Measurements from ENCODE around the gene DAP.
"Not testable (repeated sequence)": the region's sequence is repeated elsewhere in the genome, so short reads cannot be mapped to it uniquely, and the experiment has no call there.

DAP gene

DNA sequence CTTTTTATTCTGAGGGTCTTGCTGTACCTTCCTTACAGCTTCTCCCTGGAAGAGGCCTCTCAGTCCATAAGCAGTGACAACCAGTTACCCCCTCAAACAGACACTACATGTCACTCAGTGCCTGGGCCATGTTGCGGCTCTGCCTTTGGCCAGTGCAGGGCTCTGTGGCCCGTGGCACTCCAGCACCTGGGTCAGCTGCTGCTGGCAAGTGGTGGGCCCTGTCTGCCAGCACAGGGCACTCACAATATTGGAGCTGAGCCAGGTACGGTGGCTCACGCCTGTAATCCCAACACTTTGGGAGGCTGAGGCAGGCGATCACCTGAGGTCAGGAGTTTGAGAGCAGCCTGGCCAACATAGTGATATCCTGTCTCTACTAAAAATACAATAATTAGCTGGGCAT lies 24.2 kb downstream of the DAP start:
- no peak overlapping the region for H3K4me3 ChIP-seq
- peak overlapping the region in 2 of 21 experiments; percentile 5 to 13 for H3K27ac ChIP-seq

DNA sequence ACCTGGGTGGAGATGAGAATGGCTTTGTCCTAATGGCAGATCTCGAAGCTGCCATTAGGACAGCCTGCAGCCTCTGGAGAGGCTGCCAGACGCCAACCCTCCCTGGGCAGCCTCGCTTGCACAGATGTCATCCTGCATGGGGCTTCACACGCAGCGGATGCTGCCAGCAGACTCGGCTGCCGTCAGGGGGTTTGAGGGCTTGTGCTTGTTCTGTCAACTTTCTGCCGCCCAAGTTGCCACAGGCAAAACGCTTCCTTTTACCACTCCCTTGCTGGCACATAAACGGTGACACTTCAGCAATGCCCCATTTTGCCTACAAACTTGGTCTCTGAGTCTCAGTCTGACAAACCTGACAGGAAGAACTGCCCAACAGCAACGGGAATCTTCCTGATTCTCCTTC lies 24.7 kb downstream of the DAP start:
- H3K27ac ChIP-seq: no peak overlapping the region
- no peak overlapping the region for H3K4me3 ChIP-seq

DNA sequence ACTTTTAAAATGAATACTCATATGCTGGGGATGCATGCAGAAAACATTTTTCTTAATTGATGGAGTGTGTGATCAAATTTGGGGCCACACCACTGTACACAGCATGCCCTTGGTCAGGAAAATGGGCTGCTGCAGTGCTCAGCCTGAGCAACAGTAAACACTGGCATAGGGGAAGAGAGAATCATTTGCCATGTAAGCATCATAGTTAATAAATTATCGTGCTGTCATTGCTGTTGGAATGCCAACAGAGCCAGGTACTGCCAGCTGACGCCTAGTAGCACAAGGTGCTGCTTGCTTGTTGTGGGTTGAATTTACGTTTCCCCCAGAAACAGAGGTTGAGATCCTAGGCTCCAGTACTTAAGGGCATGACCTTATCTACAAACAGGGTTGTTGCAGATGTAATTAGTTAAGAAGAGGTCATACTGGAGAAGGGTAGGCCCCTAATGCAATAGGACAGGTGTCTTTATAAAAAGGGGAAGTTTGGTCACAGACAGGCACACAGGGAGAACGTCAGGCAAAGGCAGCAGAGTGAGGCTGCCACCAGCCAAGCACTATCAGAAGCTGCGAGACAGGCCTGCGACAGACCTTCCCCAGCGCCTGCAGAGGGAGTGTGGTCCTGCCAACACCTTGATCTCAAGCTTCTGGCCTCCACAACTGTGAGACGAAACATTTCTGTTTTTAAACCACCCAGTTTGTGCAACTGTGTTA lies 25.3 kb downstream of the DAP start:
- no peak overlapping the region for H3K27ac ChIP-seq

DNA sequence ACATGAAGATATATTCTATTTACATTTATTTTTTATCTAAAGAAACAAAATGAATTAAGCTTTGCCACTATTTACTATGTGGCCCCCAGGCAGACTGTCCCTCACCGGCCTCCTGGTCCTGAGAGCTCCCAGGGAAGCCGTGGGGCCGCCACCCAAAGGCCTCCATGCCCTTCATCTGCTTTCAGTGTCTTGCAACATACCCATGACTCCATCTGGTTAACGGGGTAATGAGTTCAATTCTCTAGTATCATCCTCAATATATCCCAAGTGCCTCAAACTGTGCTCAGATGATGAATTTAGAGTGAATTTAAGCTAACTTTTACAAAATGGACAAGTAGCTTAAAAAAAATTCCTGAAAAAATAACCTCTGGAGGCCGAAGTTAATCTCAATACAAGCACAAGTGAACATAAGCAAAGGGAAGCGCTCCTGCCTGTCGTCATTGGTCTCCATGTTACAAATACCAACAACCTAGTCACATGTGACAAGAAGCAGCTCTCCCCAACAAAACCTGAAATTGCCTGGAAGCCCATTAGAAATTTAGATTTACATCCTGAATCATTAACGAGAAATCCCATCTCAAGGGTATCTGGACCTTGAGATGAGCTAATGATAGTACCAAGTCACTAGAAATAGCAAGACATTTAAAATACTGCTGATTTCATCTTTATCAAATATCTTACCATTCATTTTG lies 26.1 kb downstream of the DAP start:
- H3K27ac ChIP-seq: no peak overlapping the region
- H3K4me3 ChIP-seq: no peak overlapping the region

More for the DNA sequence above, 25.3 kb downstream of the DAP start:
- H3K4me3 ChIP-seq: no peak overlapping the region

DNA sequence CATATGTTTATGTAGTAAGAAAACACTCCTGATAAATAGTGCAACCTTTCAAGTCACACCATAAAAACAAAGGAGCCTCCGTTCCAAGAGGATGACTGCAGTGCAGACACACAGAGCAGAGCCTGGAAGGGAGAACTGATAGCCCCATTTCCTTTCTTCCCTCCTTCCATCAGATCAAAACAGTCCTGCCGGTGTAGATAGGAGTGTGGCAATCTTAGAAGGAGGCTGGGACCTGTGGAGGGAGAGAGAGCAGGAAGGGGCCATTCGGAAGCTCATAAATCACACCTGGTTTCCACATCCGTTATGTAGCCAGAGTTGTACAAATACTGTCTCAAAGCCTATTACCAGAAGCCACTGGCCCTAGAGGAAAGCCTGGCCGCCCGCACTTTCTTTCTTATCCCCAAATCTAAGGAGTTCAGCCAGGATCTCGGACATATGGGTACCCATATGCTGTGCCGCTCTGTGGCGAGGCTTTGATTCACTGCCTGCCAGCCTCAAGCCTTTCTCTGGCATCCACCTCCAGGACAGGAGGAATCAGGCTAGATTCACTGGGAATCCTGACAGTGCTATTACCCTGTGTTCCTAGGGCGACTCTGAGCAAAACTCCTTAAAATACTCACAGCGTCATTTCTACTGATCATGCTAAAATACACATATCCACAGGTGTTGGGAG lies 26.9 kb downstream of the DAP start:
- H3K4me3 ChIP-seq: no peak overlapping the region
- H3K27ac ChIP-seq: no peak overlapping the region

DNA sequence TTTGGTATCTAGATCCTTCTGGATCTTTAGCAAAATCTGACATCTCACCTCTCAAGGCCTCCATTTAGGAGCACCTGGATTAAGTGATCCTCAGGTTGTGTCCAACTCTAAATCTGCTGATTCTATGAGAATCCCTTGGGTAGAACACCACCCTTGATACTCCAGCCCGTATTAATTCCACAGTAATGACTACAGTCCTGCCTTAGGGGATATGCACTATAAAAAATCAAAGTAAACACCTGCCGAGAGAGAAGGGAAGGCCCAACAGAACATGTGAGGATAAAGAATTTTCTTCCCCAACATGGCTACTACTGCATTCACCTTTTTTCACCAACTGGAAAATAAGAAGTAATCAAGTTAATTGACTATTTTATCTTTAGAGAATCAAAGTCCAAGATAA lies 27.6 kb downstream of the DAP start:
- Histone ChIP-seq H3K27ac (no peak overlapping the region), H3K4me3 (no peak overlapping the region)

DNA sequence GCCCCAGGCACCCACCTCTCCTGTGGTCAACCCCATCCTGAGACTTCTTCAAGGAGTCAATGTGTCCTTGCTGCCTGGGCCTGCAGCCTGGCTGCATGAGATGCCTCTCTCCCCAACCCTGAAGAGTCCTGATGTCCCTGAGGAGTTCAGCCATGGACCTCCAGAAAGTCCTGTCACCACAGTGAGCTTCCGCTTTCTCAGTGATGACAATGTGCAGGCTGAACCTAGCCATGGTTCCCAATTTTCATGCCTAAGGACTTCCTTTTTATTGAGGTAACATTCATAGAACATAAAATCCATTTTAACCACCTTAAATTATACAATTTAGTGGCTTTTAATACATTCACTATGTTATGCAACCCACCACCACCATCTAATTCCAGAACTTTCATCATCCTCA lies 29.1 kb downstream of the DAP start:
- H3K4me3 ChIP-seq: no peak overlapping the region
- H3K27ac ChIP-seq: no peak overlapping the region

DNA sequence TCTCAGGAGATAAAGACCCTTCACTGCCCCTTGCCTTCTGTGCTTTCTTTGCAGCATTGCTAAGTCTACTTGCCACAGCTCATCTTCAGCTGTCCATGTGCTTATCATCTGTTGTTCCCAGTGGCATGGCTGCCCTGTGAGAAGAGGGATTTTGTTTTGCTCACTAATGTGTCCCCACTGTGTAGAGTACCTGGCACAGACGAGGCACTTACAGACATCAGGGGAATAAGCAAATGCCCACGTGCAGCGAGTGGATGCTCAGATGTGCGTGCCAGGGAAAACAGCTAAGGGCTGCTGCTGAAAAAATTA lies 31.0 kb downstream of the DAP start:
- Histone ChIP-seq H3K27ac (no peak overlapping the region), H3K4me3 (no peak overlapping the region)

DNA sequence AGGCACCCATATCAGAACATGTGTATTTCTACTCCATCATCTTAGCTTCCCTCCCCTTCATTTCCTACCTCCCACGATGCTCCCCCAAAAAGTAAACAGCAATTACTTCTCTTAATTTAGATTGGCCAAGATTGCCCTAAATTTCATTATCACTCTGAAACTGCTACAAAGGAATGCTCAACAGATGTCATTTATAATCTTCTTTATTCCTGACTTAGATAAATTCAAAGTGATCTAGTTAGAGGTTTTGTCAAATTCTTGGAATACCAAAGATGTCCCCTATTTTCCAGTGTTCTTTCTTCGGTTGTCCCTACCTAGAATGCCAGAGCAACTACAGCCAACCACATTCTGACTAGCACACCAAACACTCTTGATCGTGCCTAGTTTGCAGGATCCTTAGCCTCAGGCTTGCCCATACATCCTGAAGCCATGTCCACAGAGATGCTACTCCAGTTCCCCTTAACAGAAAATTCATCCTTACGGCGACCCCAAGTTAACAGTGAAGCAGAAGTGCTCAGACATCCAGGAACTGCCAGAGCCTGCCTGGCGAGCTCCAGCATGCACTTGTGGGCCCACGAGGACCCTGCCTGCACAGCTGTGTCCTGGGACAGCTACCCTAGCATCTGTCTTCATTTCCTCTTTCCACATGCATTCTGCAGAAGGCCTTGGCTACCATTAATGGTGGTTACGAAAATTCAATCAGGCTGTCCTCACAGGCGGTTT lies 31.6 kb downstream of the DAP start:
- H3K27ac ChIP-seq: no peak overlapping the region

DNA sequence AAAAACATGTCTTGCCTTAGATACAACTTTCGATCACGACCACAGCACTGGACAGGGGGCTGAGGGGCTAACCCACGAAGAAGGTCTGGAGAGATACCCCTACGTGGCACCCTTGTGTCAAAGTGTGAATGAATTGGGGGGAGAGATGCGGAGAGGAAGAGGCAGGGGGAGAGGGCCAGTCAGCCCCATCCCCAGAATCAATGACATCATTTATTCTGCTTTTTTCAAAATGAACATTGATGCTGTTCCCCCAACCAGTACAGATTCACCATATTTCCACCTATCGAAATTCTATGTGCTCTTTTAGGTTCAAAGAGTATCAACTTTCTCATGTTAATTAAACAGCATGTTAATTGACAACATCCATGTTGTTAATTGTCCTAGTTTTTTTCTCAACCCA lies 32.4 kb downstream of the DAP start:
- Histone ChIP-seq H3K4me3 (no peak overlapping the region), H3K27ac (no peak overlapping the region)

More for the DNA sequence above, 31.6 kb downstream of the DAP start:
- H3K4me3 ChIP-seq: no peak overlapping the region

DNA sequence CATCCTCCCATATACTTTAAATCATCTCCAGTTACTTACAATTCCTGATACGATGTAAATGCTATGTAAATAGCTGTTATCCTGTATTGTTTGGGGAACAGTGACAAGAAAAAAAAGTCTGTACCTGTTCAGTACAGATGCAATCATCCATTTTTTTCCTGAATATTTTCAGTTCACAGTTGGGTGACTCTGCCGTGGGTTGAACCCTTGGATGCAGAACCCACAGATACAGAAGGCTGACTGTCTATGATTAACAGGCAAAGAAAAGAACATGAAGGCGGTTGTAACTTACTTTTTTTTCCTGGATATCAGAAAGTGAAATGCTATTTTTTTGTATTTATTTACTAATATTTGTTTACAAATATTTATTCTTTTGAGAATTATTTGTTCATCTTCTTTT lies 33.2 kb downstream of the DAP start:
- Histone ChIP-seq H3K4me3 (no peak overlapping the region), H3K27ac (no peak overlapping the region)

DNA sequence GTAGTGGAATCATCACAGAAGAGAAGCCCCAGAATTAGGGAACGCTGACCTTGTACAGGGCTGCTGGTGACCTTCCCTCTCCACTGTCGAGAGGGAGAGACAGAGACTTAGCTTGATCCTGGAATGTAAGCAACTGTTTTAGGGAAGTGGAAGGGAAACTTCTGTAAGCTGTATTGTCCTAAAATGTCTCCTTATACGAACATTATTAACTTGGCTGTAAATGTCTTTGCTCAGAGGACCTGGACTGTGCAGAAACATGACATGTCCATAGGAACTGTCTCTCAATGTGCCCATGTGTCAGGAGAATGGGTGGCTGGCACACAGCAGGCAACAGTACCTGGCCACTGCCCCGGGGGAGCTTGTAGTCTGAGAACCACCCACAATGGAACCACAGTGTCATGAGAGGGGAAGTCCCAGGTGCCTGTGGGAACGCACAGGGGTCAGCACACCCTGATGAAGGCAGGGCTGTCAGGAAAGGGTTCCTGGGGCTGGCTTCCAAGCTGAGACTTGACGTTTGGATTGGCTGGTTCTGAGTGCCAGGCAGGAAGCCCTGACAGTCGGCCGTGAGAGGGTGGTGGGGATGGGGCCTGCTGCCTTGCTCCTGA lies 34.0 kb downstream of the DAP start:
- peak overlapping the region in 10 of 21 experiments; percentile 0 to 81 (median 36) for H3K27ac ChIP-seq
- no peak overlapping the region for H3K4me3 ChIP-seq

DNA sequence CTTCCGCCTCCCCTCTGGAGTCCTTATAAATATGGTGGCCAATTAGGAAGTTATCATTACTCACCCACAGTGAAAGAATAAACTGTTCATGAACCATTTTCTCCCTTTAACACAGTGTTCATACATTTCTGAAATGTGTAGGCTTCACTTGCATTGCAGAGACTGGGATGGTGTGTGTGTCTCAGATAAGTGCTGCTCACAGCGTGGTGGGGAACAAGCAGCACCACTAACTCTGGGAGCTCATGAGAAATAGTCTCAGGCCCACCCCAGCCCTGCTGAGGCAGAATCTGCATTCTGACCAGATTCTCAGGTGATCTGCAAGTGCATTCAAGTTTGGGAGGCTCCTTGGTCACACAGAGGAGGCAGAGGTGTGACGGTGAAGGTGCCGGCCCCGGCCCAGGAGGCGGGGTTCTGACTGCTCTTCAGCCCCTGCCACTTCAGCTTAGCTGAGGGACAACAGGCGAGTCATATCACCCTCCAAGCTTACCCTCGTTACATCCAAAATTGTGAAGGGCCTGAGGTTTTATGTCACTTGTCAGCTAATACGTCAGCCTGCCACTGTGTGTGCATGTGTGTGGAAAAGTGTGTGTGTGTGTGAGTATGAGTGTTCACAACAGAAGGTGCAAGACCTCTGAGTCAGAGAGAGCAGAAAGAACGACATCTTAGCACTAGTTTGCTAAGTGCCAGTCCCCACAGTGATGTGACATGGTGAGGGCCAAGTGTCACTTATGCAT lies 34.7 kb downstream of the DAP start:
- H3K4me3 ChIP-seq: no peak overlapping the region
- H3K27ac ChIP-seq: peak overlapping the region in 9 of 21 experiments; percentile 1 to 81 (median 40)

DNA sequence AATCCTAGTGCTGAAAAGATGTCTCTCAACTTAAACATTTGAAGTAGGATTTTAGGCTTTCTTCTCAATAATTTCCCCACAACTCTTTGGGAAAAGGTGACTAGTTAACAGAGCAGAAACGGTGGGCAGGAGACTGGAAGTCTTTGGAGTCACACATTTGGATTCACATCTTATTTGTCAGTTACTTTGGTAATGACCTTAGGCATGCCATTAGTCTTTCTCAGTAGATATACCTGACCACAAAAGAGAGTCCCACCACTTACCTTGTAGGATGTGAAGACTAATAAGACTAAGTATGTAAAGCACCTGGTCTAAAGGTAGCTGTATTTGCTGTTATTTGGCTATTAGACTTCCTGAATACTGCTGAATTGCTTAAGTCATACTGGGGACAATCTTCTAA lies 35.4 kb downstream of the DAP start:
- Histone ChIP-seq H3K4me3 (no peak overlapping the region), H3K27ac (peak overlapping the region in 16 of 21 experiments; percentile 13 to 81 (median 66))

DNA sequence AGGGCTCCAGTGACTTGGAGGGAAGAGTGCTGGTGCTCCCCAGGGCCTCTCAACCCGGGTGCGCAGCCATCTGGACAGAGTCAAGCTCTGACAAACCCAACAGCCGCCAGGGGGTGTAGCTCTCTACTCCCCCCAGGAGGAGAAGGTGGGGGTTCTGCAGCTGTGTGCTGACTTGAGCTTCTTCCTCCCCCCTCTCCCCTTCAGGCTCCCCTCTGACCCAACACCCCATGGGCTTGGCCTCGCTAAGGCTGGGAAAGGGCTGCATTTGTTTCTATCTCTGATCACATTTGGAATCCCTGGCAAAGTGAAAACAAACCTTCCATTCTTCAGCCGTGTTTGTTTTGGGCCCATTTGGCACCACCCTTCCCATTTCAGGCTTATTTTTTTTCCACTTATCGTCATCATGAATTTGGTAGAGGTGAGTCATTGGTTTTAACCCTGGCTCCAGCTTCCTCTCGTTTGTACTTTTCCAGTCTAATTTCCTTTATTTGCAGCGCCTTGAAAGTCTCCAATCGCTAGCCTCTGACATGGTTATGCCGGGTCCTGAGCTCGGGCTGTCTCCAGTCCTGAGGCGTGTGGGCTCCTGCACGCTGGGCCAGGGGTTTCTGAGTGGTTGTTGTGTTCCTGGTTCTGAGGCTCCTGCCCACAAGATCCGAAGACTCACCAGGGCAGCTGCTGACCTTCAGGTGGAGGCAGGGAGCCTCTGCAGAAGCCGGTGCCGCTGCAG lies 36.1 kb downstream of the DAP start:
- H3K27ac ChIP-seq: peak overlapping the region in 18 of 21 experiments; percentile 21 to 81 (median 66)
- no peak overlapping the region for H3K4me3 ChIP-seq

DNA sequence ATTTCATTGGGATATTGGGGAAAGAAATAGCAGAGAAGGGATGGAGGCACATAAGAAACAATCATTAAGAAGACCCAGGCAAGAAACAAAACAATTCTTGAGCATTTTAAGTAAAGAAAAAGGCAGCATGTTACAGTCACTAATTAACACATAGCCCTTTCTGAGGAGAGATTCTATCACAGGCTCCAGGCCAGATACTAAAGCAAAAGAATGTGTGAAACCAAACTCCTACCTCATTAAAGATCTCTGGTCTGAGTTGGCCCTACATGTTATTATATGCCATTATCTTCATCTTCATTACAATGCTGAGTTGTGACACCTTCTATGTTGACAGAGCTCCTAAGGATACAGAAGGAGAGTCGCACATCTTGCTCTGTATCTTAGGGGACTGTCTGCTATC lies 37.5 kb downstream of the DAP start:
- no peak overlapping the region for H3K4me3 ChIP-seq
- H3K27ac ChIP-seq: no peak overlapping the region

DNA sequence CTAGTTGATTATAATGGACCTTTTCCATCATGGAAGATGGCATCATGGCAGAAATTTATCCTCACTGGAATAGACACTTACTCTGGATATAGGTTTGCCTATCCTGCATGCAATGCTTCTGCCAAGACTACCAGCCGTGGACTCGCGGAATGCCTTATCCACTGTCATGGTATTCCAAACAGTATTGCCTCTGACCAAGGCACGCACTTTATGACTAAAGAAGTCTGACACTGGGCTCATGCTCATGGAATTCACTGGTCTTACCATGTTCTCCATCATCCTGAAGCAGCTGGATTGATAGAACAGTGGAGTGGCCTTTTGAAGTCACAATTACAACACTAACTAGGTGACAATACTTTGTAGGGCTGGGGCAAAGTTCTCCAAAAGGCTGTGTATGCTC lies 40.3 kb downstream of the DAP start:
- not testable (repeated sequence) for H3K27ac ChIP-seq, H3K4me3 ChIP-seq

DNA sequence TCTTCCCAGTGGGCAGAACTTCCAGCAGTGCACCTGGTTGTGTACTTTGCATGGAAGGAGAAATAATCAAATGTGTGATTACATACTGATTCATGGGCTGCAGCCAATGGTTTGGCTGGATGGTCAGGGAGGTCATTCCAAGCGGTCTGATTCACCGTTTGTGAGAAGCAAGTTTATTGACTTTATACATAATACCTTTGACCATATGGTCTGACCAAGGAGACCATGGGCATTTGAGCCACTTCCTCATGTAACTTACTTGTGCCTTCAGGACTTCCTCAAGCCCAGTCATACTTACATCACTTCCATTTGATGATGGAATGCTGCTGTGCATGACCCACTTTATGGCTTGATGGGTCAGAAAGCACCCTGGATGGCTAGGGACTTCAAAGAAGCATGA lies 41.1 kb downstream of the DAP start:
- no peak overlapping the region for H3K27ac ChIP-seq

DNA sequence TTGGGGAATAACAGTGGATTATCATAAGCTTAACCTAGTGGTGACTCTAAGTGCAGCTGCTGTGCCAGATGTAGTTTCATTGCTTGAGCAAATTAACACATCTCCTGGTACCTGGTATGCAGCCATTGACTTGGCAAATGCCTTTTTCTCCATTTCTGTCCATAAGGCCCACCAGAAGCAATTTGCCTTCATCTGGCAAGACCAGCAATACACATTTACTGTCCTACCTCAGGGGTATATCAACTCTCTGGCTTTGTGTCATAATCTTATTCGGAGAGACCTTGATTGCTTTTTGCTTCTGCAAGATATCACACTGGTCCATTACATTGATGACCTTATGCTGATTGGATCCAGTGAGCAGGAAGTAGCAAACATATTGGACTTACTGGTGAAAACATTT lies 42.4 kb downstream of the DAP start:
- H3K4me3 ChIP-seq, H3K27ac ChIP-seq: not testable (repeated sequence)

More for the DNA sequence above, 41.1 kb downstream of the DAP start:
- no peak overlapping the region for H3K4me3 ChIP-seq
